ENCODE measurements around the gene CMBL.
"Not testable (repeated sequence)": the region's sequence is repeated elsewhere in the genome, so short reads cannot be mapped to it uniquely, and the experiment has no call there.

Gene CMBL

DNA sequence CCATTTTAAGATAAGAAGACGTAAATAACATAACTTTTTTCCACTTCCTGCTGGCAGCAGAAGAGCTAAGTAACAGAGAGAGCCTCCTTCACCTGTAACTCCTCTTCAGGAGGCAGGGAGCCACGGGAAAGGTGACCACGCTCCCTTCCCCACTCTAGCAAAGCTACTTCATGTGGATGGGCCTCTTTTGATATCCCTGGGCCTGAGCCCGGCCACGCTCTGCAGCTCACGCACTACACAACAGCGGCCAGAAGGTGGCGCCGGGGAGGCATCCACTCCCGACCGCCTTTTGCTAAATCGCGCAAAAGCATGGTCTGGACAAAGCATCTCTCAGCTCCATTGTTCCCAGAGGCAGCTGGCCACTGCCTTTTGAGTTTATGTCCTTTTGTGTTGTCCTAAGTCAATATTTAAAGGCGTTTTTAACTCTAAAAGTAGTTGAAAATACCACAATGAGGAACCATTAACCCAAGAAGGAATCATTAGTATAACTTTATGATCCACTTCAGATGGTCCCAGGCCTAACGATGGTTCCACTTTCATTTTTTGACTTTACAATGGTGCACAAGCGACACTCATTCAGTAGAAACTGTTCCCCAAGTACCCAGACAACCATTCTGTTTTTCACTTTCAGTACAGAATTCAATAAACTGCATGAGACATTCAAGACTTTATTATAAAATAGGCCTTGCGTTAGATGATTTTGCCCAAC lies 23.6 kb downstream of the CMBL start:
- Mint-ChIP-seq H3K27me3 (no peaks in the 10 kb centered on the region), H3K4me3 (no peak overlapping the region), H3K36me3 (ENCODE audit: insufficient read depth) (no peaks in the 10 kb centered on the region), H3K4me1 (no peaks in the 10 kb centered on the region), H3K27ac (ENCODE audit: low read depth) (no peak overlapping the region), H3K9me3 (no peaks in the 10 kb centered on the region)
- peak; percentile 78 for ATAC-seq (replicated peaks; ENCODE audit: extremely low read depth, poor library complexity, severe bottlenecking)
- peak; percentile 53 to 73 for DNase-seq (ENCODE audit: low spot score in 2 of 2)

DNA sequence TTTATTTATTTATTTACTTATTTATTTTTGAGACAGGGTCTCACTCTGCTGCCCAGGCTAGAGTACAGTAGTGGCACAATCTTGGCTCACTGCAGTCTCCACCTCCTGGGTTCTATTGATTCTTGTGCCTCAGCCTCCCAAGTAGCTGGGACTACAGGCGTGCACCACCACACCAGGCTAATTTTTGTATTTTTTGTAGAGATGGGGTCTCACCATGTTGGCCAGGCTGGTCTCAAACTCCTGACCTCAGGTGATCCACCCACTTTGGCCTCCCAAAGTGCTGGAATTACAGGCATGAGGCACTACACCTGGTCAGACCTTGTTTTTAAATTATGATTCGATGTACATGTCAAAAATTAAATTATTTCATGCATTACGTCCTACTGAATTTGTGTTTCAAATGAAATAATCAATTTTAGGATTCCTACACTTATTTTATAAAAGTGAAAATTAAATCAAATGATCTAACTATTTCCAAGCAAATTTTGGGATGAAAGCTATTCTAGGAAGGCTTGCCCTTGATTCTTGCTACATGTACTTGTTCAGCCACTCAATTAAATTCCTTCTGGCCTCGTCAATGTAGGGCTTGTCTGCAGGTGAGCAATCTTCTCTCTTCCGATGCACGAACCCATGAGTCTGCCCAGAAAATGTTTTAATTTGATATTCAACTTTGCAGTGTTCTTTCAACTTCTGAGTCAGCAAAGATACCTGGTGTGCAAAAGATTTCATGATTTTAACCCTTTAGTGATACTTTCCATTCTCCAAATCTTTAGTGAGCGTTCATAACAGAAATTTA lies 27.6 kb downstream of the CMBL start:
- DNase-seq (ENCODE audit: low spot score in 2 of 2): no peak
- no peak overlapping the region for H3K27ac Mint-ChIP-seq (ENCODE audit: low read depth)
- no peak overlapping the region for H3K4me3 Mint-ChIP-seq
- H3K36me3 Mint-ChIP-seq (ENCODE audit: insufficient read depth): no peaks in the 10 kb centered on the region
- no peaks in the 10 kb centered on the region for H3K9me3 Mint-ChIP-seq
- ATAC-seq (replicated peaks; ENCODE audit: extremely low read depth, poor library complexity, severe bottlenecking): no peak
- peaks cover 8% of the 10 kb centered on the region for H3K27me3 Mint-ChIP-seq
- H3K4me1 Mint-ChIP-seq: peaks cover 5% of the 10 kb centered on the region

DNA sequence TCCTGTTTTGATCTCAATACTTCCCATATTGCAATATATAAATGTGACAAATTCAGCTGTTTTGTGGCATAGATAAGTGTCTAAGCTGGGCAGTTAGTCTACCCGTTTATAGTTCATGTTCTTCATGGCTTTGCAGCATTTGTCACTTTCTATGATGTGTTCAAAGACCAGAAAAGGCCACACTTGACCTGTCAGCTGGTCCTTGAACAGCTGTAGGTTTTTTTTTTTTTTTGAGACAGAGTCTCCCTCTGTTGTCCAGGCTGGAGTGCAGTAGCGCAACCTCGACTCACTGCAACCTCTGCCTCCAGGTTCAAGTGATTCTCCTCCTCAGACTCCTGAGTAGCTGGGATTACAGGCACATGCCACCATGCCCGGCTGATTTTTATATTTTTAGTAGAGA lies 28.4 kb downstream of the CMBL start:
- no peak overlapping the region for H3K27ac Mint-ChIP-seq (ENCODE audit: low read depth)
- peaks cover 9% of the 10 kb centered on the region for H3K27me3 Mint-ChIP-seq
- ATAC-seq (replicated peaks; ENCODE audit: extremely low read depth, poor library complexity, severe bottlenecking) (no peak), DNase-seq (ENCODE audit: low spot score in 2 of 2) (no peak)
- H3K9me3 Mint-ChIP-seq: no peaks in the 10 kb centered on the region
- H3K4me1 Mint-ChIP-seq: peaks cover 7% of the 10 kb centered on the region
- H3K36me3 Mint-ChIP-seq (ENCODE audit: insufficient read depth): no peaks in the 10 kb centered on the region
- no peak overlapping the region for H3K4me3 Mint-ChIP-seq

DNA sequence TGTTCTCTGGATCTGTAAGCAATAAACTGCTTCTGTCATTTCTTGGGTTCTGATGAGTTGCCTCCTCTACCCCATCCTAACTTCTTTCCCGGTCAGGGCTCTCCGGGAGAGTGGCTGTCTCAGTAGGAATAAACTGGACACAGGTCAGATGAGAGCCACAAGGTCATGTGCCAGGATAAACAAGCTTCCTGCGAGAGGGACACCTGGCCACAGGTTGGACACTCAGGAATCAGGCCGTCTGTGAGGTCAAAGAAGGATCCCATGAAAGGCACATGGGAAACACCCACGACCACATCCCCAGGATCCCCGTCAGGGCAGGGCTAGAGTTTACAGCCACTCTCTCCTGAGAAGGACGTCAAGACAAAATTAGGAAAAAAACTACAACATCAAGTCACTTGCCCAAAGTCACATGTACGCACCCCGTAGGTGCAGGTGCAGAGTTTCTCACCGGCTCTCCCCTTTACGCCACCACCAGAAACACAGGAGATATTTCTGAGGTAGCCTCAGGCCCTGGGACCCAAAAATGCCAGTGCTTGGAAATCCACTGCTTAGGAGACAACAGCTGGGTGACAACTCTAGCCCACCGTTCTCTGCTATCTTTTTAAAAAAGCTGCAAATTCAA lies 28.9 kb downstream of the CMBL start:
- ATAC-seq (replicated peaks; ENCODE audit: extremely low read depth, poor library complexity, severe bottlenecking): no peak
- Mint-ChIP-seq H3K27me3 (peaks cover 9% of the 10 kb centered on the region), H3K4me3 (no peak overlapping the region), H3K9me3 (no peaks in the 10 kb centered on the region), H3K27ac (ENCODE audit: low read depth) (no peak overlapping the region), H3K4me1 (peaks cover 7% of the 10 kb centered on the region), H3K36me3 (ENCODE audit: insufficient read depth) (no peaks in the 10 kb centered on the region)
- DNase-seq (ENCODE audit: low spot score in 2 of 2): no peak

DNA sequence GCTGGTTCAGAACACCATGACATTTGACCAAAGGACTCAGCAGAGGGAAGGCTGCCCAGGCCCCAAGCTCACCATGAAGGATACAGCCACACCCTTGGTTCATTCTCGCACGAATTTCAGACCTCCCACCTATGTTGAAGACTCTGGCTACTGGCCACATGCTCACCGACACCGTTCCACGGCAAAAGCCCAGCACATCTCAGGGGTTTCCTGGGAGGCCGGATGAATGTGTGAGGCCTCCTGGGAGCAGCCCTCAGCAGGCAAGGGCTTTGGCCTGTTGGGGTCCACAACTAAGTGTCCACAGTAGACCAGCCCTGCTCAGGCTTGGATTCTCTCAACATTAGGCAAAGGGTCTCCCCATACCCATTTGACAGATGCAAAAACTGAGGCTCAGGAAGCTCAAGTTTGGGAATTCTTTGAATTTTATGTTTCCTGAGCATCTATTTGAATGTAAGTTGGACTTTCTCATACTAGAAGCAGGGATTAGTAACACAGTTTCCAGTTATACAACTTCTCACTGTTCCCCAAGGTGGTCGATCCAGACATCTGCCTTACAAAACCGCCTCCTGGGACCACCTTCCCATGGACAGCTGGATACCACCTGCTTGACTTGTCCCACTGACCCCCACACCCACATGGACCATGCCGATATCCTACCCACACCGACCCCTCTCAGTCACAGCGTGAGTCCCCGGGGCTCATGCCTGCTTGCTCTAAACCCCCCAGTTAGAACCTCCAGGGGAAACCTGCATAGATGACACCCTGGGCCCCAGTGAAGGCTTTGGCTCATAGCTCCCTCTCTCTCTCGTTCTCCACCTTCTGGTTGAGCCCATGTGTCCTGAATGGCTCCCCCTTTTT lies 29.7 kb downstream of the CMBL start:
- no peaks in the 10 kb centered on the region for H3K36me3 Mint-ChIP-seq (ENCODE audit: insufficient read depth)
- no peaks in the 10 kb centered on the region for H3K9me3 Mint-ChIP-seq
- no peak overlapping the region for H3K4me3 Mint-ChIP-seq
- no peak overlapping the region for H3K27ac Mint-ChIP-seq (ENCODE audit: low read depth)
- ATAC-seq (replicated peaks; ENCODE audit: extremely low read depth, poor library complexity, severe bottlenecking): no peak
- DNase-seq (ENCODE audit: low spot score in 2 of 2): no peak
- peaks cover 7% of the 10 kb centered on the region for H3K4me1 Mint-ChIP-seq
- peaks cover 9% of the 10 kb centered on the region for H3K27me3 Mint-ChIP-seq

DNA sequence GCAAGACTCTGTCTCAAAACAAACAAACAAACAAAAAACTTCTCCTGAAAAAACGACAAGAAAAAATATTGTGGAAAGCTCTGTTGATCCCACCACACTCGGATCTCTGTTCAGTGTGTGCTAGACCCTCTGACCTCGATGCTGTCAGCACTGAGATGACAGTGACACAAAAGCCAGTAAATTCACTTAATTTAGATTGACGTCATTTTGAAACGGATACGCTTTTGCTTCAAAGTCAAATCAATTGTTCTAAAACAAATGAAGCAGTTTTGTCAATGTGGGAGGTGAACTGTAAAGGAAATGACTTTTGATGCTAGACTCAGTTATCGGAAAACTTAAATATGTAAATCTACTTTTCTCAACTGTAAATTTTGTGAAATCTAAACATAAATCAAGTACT lies 31.0 kb downstream of the CMBL start:
- H3K4me1 Mint-ChIP-seq: peaks cover 12% of the 10 kb centered on the region
- no peak for ATAC-seq (replicated peaks; ENCODE audit: extremely low read depth, poor library complexity, severe bottlenecking)
- H3K36me3 Mint-ChIP-seq (ENCODE audit: insufficient read depth): no peaks in the 10 kb centered on the region

DNA sequence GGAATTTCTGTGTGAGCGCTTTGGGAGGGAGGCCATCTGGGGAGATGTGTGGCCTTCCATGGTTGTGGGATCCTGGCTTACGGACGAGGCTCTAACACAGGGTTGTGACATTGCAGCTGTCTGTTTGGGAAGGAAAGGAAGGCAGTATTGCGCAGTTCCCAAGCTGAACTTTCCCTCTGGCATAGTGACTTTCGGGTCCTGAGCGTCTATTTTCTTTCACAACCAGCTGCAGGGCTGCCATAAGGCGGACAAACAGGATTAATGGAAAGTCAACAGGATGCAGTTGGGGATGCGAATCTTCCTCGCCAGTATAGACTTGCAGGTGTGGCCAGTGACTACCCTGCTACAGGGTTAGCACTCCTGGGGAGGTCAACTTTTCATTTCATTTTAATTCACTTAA lies 31.7 kb downstream of the CMBL start:
- Mint-ChIP-seq H3K4me1 (peaks cover 12% of the 10 kb centered on the region), H3K36me3 (ENCODE audit: insufficient read depth) (no peaks in the 10 kb centered on the region), H3K27ac (ENCODE audit: low read depth) (no peak overlapping the region), H3K27me3 (peaks cover 29% of the 10 kb centered on the region), H3K9me3 (no peaks in the 10 kb centered on the region), H3K4me3 (no peak overlapping the region)
- ATAC-seq (replicated peaks; ENCODE audit: extremely low read depth, poor library complexity, severe bottlenecking) (no peak), DNase-seq (ENCODE audit: low spot score in 2 of 2) (no peak)

More for the DNA sequence above, 31.0 kb downstream of the CMBL start:
- DNase-seq (ENCODE audit: low spot score in 2 of 2): no peak
- Mint-ChIP-seq H3K9me3 (no peaks in the 10 kb centered on the region), H3K27me3 (peaks cover 22% of the 10 kb centered on the region), H3K27ac (ENCODE audit: low read depth) (no peak overlapping the region), H3K4me3 (no peak overlapping the region)

DNA sequence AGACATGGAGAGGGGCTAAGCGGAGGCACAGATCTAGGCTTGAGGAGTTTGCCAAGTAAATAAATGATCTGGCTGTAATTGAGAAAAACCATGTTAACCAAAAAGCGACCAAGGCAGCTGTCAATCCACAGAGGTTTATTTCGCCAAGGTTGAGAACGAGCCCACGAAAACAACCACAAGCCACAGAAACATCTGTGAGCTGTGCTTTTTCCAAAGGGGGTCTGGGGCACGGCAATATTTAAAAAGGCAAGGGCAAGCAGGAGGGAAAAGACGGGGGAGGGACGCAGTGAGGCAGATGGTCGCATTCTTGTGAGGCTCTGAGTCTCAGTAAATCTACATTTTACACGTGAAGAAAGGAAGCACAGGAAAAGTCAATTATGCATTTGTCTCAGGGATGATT lies 32.2 kb downstream of the CMBL start:
- H3K27me3 Mint-ChIP-seq: peaks cover 30% of the 10 kb centered on the region
- no peaks in the 10 kb centered on the region for H3K36me3 Mint-ChIP-seq (ENCODE audit: insufficient read depth)
- H3K4me3 Mint-ChIP-seq: no peak overlapping the region
- H3K4me1 Mint-ChIP-seq: peaks cover 12% of the 10 kb centered on the region
- no peaks in the 10 kb centered on the region for H3K9me3 Mint-ChIP-seq
- ATAC-seq (replicated peaks; ENCODE audit: extremely low read depth, poor library complexity, severe bottlenecking) (no peak), DNase-seq (ENCODE audit: low spot score in 2 of 2) (no peak)
- H3K27ac Mint-ChIP-seq (ENCODE audit: low read depth): no peak overlapping the region

DNA sequence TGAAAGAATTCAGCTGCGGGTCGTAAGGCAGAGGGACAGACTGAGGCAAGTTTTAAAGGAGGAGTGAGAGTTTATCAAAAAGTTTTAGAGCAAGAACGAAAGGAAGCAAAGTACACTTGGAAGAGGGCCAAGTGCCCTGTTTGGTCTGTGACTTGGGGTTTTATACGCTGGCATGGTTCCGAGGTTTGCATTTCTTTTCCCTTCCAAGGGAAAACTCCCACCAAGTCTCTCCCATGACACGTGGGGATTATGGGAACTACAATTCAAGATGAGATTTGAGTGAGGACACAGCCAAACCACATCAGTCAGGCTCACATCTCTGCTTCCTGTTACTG lies 34.9 kb downstream of the CMBL start:
- not testable (repeated sequence) for H3K9me3 Mint-ChIP-seq; H3K36me3 Mint-ChIP-seq (ENCODE audit: insufficient read depth); H3K27ac Mint-ChIP-seq (ENCODE audit: low read depth); H3K4me3 Mint-ChIP-seq; DNase-seq (ENCODE audit: low spot score in 2 of 2); ATAC-seq (replicated peaks; ENCODE audit: extremely low read depth, poor library complexity, severe bottlenecking)
- H3K4me1 Mint-ChIP-seq: peaks cover 12% of the 10 kb centered on the region
- H3K27me3 Mint-ChIP-seq: peaks cover 30% of the 10 kb centered on the region

DNA sequence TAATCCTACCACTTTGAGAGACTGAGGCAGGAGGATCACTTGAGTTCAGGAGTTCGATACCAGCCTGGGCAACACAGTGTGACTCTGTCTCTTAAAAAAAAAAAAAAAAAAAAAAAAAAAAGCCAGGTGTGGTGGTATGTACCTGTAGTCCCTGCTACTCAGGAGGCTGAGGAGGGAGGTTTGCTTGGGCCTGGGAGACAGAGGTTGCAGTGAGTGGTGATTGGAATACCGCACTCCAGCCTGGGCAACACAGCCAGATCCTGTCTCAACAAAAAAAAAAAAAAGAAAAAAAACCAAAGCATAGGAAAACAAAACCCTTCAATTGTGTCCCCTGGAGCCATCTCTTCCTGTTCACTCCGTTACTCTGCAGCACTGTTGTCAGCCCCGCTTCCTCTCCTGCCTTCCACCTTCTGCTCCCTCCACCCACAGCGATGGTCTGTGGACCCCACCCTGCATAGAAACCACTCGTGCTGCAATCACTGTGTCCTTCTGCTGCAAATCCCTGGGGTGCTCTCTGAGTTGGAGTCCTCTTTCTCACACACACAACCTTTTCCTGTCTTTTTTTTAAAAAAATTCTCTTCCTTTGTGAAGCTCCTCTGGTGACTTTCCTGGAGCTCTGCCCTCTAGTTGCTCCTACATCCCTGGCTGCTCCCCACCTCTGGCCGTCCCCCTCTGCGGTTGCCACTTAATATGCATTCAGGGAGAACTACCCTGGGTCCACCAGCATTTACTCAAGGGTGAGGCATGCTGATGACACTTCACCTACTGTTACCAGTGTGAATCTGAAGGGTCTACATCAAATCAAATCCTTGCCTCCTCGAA lies 35.4 kb downstream of the CMBL start:
- Mint-ChIP-seq H3K27ac (ENCODE audit: low read depth) (no peak overlapping the region), H3K27me3 (peaks cover 30% of the 10 kb centered on the region), H3K4me3 (no peak overlapping the region), H3K36me3 (ENCODE audit: insufficient read depth) (no peaks in the 10 kb centered on the region), H3K4me1 (peaks cover 12% of the 10 kb centered on the region), H3K9me3 (no peaks in the 10 kb centered on the region)
- ATAC-seq (replicated peaks; ENCODE audit: extremely low read depth, poor library complexity, severe bottlenecking) (no peak), DNase-seq (ENCODE audit: low spot score in 2 of 2) (no peak)

DNA sequence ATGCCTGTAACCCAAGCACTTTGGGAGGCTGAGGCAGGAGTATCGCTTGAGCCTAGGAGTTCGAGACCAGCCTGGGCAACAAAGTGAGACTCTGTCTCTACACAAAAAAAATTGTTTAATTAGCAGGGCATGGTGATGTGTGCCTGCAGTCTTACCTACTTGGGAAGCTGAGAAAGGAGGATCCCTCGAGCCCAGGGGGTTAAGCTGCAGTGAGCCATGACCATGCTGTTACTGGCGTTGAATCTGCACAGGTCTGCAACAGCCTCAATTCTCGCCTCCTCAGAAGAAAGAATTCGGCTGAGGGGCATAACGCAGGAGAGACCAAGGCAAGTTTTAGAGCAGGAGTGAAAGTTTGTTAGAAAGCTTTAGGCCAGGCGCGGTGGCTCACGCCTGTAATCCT lies 39.6 kb downstream of the CMBL start:
- ATAC-seq (replicated peaks; ENCODE audit: extremely low read depth, poor library complexity, severe bottlenecking): no peak
- no peaks in the 10 kb centered on the region for H3K9me3 Mint-ChIP-seq
- H3K27ac Mint-ChIP-seq (ENCODE audit: low read depth): no peak overlapping the region
- no peak for DNase-seq (ENCODE audit: low spot score in 2 of 2)
- peaks cover 23% of the 10 kb centered on the region for H3K36me3 Mint-ChIP-seq (ENCODE audit: insufficient read depth)
- no peak overlapping the region for H3K4me3 Mint-ChIP-seq
- peaks cover 20% of the 10 kb centered on the region for H3K27me3 Mint-ChIP-seq
- peaks cover 5% of the 10 kb centered on the region for H3K4me1 Mint-ChIP-seq

DNA sequence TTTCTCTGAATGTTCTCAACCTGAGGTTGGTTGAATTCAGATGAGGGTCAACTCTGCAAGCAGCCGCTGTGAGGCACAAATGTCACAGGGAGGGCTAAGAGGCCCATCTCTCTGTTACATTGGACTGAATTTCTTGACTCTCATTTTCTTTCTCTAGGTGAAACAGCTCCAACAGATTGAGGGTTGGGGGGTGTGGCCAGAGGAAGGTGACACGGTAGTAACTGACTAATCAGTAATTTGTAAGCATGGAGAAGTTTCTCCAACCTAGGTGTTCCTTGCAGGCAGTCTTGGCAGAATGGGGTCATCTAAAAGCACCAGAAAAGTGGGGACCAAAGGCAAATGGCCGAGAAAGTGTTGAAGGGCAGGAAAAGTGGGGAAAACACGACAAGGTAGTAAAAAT lies 40.9 kb downstream of the CMBL start:
- H3K36me3 Mint-ChIP-seq (ENCODE audit: insufficient read depth): peaks cover 33% of the 10 kb centered on the region
- peaks cover 9% of the 10 kb centered on the region for H3K27me3 Mint-ChIP-seq
- no peak overlapping the region for H3K27ac Mint-ChIP-seq (ENCODE audit: low read depth)
- no peaks in the 10 kb centered on the region for H3K9me3 Mint-ChIP-seq
- no peak overlapping the region for H3K4me3 Mint-ChIP-seq
- H3K4me1 Mint-ChIP-seq: no peaks in the 10 kb centered on the region
- ATAC-seq (replicated peaks; ENCODE audit: extremely low read depth, poor library complexity, severe bottlenecking) (no peak), DNase-seq (ENCODE audit: low spot score in 2 of 2) (no peak)
